ENCODE data around the gene CPXM1.

The CPXM1 gene

GRCh38 chr20:2798814-2799213 is 1.6 kb downstream of the CPXM1 start:
- no peak for TF ChIP-seq ZNF70 (CRISPR knock-in tag; IDR thresholded peaks at IDR 0.05)
- no peak for TF ChIP-seq BACH2 (CRISPR knock-in tag; IDR thresholded peaks at IDR 0.05; ENCODE audit: borderline replicate concordance)
- TF ChIP-seq PPARA (CRISPR knock-in tag; IDR thresholded peaks at IDR 0.05; ENCODE audit: borderline replicate concordance), result no peak
- no peak for TF ChIP-seq ZFP30 (CRISPR knock-in tag; IDR thresholded peaks at IDR 0.05)
- no peak for TF ChIP-seq ARNTL (CRISPR knock-in tag; IDR thresholded peaks at IDR 0.05; ENCODE audit: borderline replicate concordance, low read depth)
- no peak for TF ChIP-seq ISL1 (CRISPR knock-in tag; IDR thresholded peaks at IDR 0.05)
- TF ChIP-seq ZFP3 (CRISPR knock-in tag; IDR thresholded peaks at IDR 0.05), result no peak
- TF ChIP-seq ZNF565 (CRISPR knock-in tag; conservative IDR thresholded peaks at IDR 0.05; ENCODE audit: low read depth), result no peak
- TF ChIP-seq CSDC2 (CRISPR knock-in tag; IDR thresholded peaks at IDR 0.05), result no peak
- no peak for TF ChIP-seq OSR1 (CRISPR knock-in tag; IDR thresholded peaks at IDR 0.05)
- no peak for TF ChIP-seq PATZ1 (CRISPR knock-in tag; IDR thresholded peaks at IDR 0.05; ENCODE audit: borderline replicate concordance)
- TF ChIP-seq ZNF8 (CRISPR knock-in tag; IDR thresholded peaks at IDR 0.05), result no peak
- no peak for TF ChIP-seq TOX (CRISPR knock-in tag; IDR thresholded peaks at IDR 0.05; ENCODE audit: borderline replicate concordance)
- ATAC-seq, result peak; percentile 10; the same call in 2 of the 3 replicates

- ATAC-seq, result no peak
- TF ChIP-seq TSHZ2 (CRISPR knock-in tag; IDR thresholded peaks at IDR 0.05) (no peak), ARNTL (CRISPR knock-in tag; IDR thresholded peaks at IDR 0.05; ENCODE audit: borderline replicate concordance, low read depth) (no peak), ZFP30 (CRISPR knock-in tag; IDR thresholded peaks at IDR 0.05) (no peak), CREB5 (CRISPR knock-in tag; IDR thresholded peaks at IDR 0.05; ENCODE audit: low read depth) (no peak), ZNF8 (CRISPR knock-in tag; IDR thresholded peaks at IDR 0.05) (no peak)
Measured at GRCh38 chr20:2798095-2798805, 2.2 kb downstream of the CPXM1 start.

- TF ChIP-seq PATZ1 (CRISPR knock-in tag; IDR thresholded peaks at IDR 0.05; ENCODE audit: borderline replicate concordance), result no peak
- no peak for TF ChIP-seq ISL1 (CRISPR knock-in tag; IDR thresholded peaks at IDR 0.05)
- no peak for TF ChIP-seq CSDC2 (CRISPR knock-in tag; IDR thresholded peaks at IDR 0.05)
- TF ChIP-seq ZFP3 (CRISPR knock-in tag; IDR thresholded peaks at IDR 0.05), result no peak
- no peak for TF ChIP-seq SNAI2 (CRISPR knock-in tag; IDR thresholded peaks at IDR 0.05)
- TF ChIP-seq RARB (CRISPR knock-in tag; IDR thresholded peaks at IDR 0.05), result no peak
- no peak for TF ChIP-seq ESRRG (CRISPR knock-in tag; IDR thresholded peaks at IDR 0.05)
- no peak for ATAC-seq
Measured at GRCh38 chr20:2797136-2797983, 3.1 kb downstream of the CPXM1 start.

Data from SK-N-SH treated with all-trans-retinoic acid at 6 μM for 48 hours (cell line).